Left cardiac atrium (tissue), 4 donors: Measurements from ENCODE around the gene TACR2. TPM values are rescaled to one million over a fixed set of nuclear protein-coding genes. Genes with fewer than 3 reads are reported as not detected.

Experiments used
- ATAC-seq, 2 donors: fragments of 200-7000 bp; cut with Tn5 transposase; one replicate each; pipeline ENCODE4 v1.9.1; 2020; ENCODE audit warnings: mild to moderate bottlenecking in 2 of 2, moderate library complexity in 2 of 2
- DNase-seq: peaks from one replicate; pipeline ENCODE4 v3.0.0-alpha.2; 2020
- intact Hi-C, 2 donors: fragments of 100-400 bp; cut with DNase I; formaldehyde crosslinking; loops; one replicate each; pipeline versions ENCODE4 v1.14.1 to v1.15.1; 2022 to 2023
- total RNA-seq, 2 donors: library from RNA; stranded (reverse); fragmentation: NEBNext Ultra II Directional; extraction: Animal tissue kit (Norgen Biotek cat#: 25700); gene quantifications; one replicate each; pipeline ENCODE4 v1.2.1, GENCODE V29; 2021
- donor health status: DM: no; HTN: yes; CAD: no.
- donor health status: DM: no; HTN: yes; CAD: no; lungs with severe emphysema.
- donor health status: DM: yes; HTN: yes; CAD: no.
- donor health status: Dilated cardiomyopathy.

Gene TACR2
- total RNA-seq, 2 donors from 2014 or later = 0.24 to 0.31 TPM

GRCh38 chr10:69425511-69426298 lies 9.0 kb upstream of the TACR2 start:
- ATAC-seq (no peak), DNase-seq (no peak)
- intact Hi-C loops = loop anchor here (2.0 to 5.0 kb wide), 2 partner anchors 82 to 213 kb away; no protein-coding TSS in a partner anchor

- ATAC-seq = no peak
- DNase-seq = no peak
- intact Hi-C loops = loop anchor here in 1 of 2 donors (5.0 kb wide), 1 partner anchor 82 kb away; no protein-coding TSS in a partner anchor
Measured at GRCh38 chr10:69425041-69425440, 8.3 kb upstream of the TACR2 start.

GRCh38 chr10:69422676-69423075 lies 6.0 kb upstream of the TACR2 start:
- intact Hi-C loops = no loop called here
- no peak for ATAC-seq
- no peak for DNase-seq

GRCh38 chr10:69421611-69422308 lies 5.0 kb upstream of the TACR2 start:
- ATAC-seq = peak; percentile 86 to 92
- peak; percentile 77 for DNase-seq
- intact Hi-C loops = no loop called here

GRCh38 chr10:69419744-69420126 lies 3.0 kb upstream of the TACR2 start:
- intact Hi-C loops = no loop called here
- ATAC-seq (no peak), DNase-seq (peak; percentile 13)

- intact Hi-C loops = no loop called here
- ATAC-seq = no peak
- DNase-seq = no peak
Measured at GRCh38 chr10:69419096-69419743, 2.5 kb upstream of the TACR2 start.

- DNase-seq (no peak), ATAC-seq (no peak)
- intact Hi-C loops = no loop called here
Measured at GRCh38 chr10:69418052-69418752, 1.5 kb upstream of the TACR2 start.

- intact Hi-C loops = no loop called here
- DNase-seq (no peak), ATAC-seq (no peak)
Measured at GRCh38 chr10:69417542-69417941, 824 bp upstream of the TACR2 start.

- ATAC-seq (no peak), DNase-seq (no peak)
Measured at GRCh38 chr10:69415951-69416350, 767 bp downstream of the TACR2 start.

GRCh38 chr10:69415049-69415448 lies 1.7 kb downstream of the TACR2 start:
- no peak for DNase-seq
- intact Hi-C loops = no loop called here
- no peak for ATAC-seq

More at GRCh38 chr10:69415951-69416350, 767 bp downstream of the TACR2 start:
- intact Hi-C loops = no loop called here

- ATAC-seq (no peak), DNase-seq (peak; percentile 16)
- intact Hi-C loops = no loop called here
Measured at GRCh38 chr10:69414036-69415018, 2.4 kb downstream of the TACR2 start.

GRCh38 chr10:69413221-69413865 lies 3.4 kb downstream of the TACR2 start:
- DNase-seq = peak; percentile 78
- intact Hi-C loops = no loop called here
- ATAC-seq = peak; percentile 20 to 21

GRCh38 chr10:69412232-69412790 lies 4.4 kb downstream of the TACR2 start:
- no peak for DNase-seq
- ATAC-seq = no peak
- intact Hi-C loops = no loop called here

GRCh38 chr10:69411476-69411875 lies 5.2 kb downstream of the TACR2 start:
- intact Hi-C loops = no loop called here
- no peak for ATAC-seq
- no peak for DNase-seq

- ATAC-seq (no peak), DNase-seq (peak; percentile 22)
- intact Hi-C loops = no loop called here
Measured at GRCh38 chr10:69410487-69410886, 6.2 kb downstream of the TACR2 start.

- DNase-seq (peak; percentile 58), ATAC-seq (no peak)
- intact Hi-C loops = no loop called here
Measured at GRCh38 chr10:69409968-69410367, 6.8 kb downstream of the TACR2 start.

- intact Hi-C loops = no loop called here
- DNase-seq (no peak), ATAC-seq (no peak)
Measured at GRCh38 chr10:69409176-69409495, 7.6 kb downstream of the TACR2 start.
